ENCODE data around the gene MYO9A.

GRCh38 chr15:72082176-72082575 lies 35.8 kb downstream of the MYO9A start:
- no peak for TF ChIP-seq ZEB2 (tag by site-specific recombination; IDR thresholded peaks at IDR 0.05)
- TF ChIP-seq CTCF (tag by site-specific recombination; IDR thresholded peaks at IDR 0.05), result no peak
- no peak for TF ChIP-seq ZNF639 (tag by site-specific recombination; IDR thresholded peaks at IDR 0.05)
- TF ChIP-seq ZNF645 (tag by site-specific recombination; IDR thresholded peaks at IDR 0.05), result no peak
- TF ChIP-seq ZSCAN4 (tag by site-specific recombination; IDR thresholded peaks at IDR 0.05), result no peak
- TF ChIP-seq ZNF335 (tag by site-specific recombination; conservative IDR thresholded peaks at IDR 0.05), result no peak
- TF ChIP-seq SALL2 (tag by site-specific recombination; IDR thresholded peaks at IDR 0.05; ENCODE audit: borderline replicate concordance), result no peak
- no peak for TF ChIP-seq ZNF398 (tag by site-specific recombination; IDR thresholded peaks at IDR 0.05)
- no peak for TF ChIP-seq ZNF792 (tag by site-specific recombination; IDR thresholded peaks at IDR 0.05)
- no peak for TF ChIP-seq KLF16 (tag by site-specific recombination; IDR thresholded peaks at IDR 0.05)
